T-helper 1 cell treated with Interleukin-12 subunit alpha and Interleukin-12 subunit beta and Interleukin-4 antibody, amounts not matched to agents 30 μg/mL and 1 μg/mL, for 36 hours (primary cell): ENCODE measurements around the gene EME1.
A peak's percentile ranks its signal among the peaks of the same experiment; 100 is the strongest.
"Not testable (repeated sequence)": the region's sequence is repeated elsewhere in the genome, so short reads cannot be mapped to it uniquely, and the experiment has no call there.

Experiments used
- H3K27ac Mint-ChIP-seq: one replicate; pipeline ENCODE4 v1.8.0; 2021; ENCODE audit warnings: mild to moderate bottlenecking, mixed read lengths
- H3K27me3 Mint-ChIP-seq: one replicate; pipeline ENCODE4 v1.8.0; 2021; ENCODE audit warnings: low read depth, mixed read lengths
- H3K36me3 Mint-ChIP-seq: one replicate; pipeline ENCODE4 v1.8.0; 2021; ENCODE audit warnings: low read depth, mixed read lengths
- H3K4me1 Mint-ChIP-seq: one replicate; pipeline ENCODE4 v1.8.0; 2021; ENCODE audit warnings: low read depth, mixed read lengths
- H3K4me3 Mint-ChIP-seq: one replicate; pipeline ENCODE4 v1.8.0; 2021; ENCODE audit warnings: mild to moderate bottlenecking, moderate library complexity, mixed read lengths
- H3K9me3 Mint-ChIP-seq: one replicate; pipeline ENCODE4 v1.8.0; 2021; ENCODE audit warnings: mixed read lengths

The EME1 gene

GRCh38 chr17:50372758-50373556 lies at the start of gene EME1, which contains the start of gene MRPL27:
Gene EME1 (plus strand): TSS chr17:50373229. CDS start chr17:50375209, 1,980 bp downstream.
Gene MRPL27 (minus strand): TSS chr17:50373184. CDS start chr17:50373170, 14 bp downstream.
- Mint-ChIP-seq H3K36me3 (peaks cover 29% of the 10 kb centered on the region), H3K9me3 (no peaks in the 10 kb centered on the region), H3K4me1 (peaks cover 21% of the 10 kb centered on the region), H3K27me3 (no peaks in the 10 kb centered on the region), H3K4me3 (peak within 1 kb of the TSS; percentile 92), H3K27ac (peak within 1 kb of the TSS; percentile 97)

GRCh38 chr17:50325906-50326305 lies 47.1 kb upstream of the EME1 start:
- H3K27ac Mint-ChIP-seq = no peak overlapping the region
- H3K4me3 Mint-ChIP-seq = no peak overlapping the region
- no peaks in the 10 kb centered on the region for H3K36me3 Mint-ChIP-seq
- H3K4me1 Mint-ChIP-seq = peaks cover 4% of the 10 kb centered on the region
- H3K9me3 Mint-ChIP-seq = no peaks in the 10 kb centered on the region
- H3K27me3 Mint-ChIP-seq = no peaks in the 10 kb centered on the region

GRCh38 chr17:50326831-50327364 lies 46.1 kb upstream of the EME1 start:
- Mint-ChIP-seq H3K36me3 (no peaks in the 10 kb centered on the region), H3K27me3 (no peaks in the 10 kb centered on the region), H3K4me1 (peaks cover 4% of the 10 kb centered on the region), H3K9me3 (no peaks in the 10 kb centered on the region), H3K4me3 (no peak overlapping the region), H3K27ac (peak overlapping the region; percentile 12)

- Mint-ChIP-seq H3K4me1 (peaks cover 13% of the 10 kb centered on the region), H3K36me3 (no peaks in the 10 kb centered on the region), H3K4me3 (no peak overlapping the region), H3K27ac (no peak overlapping the region), H3K9me3 (no peaks in the 10 kb centered on the region), H3K27me3 (peaks cover 2% of the 10 kb centered on the region)
Observed at GRCh38 chr17:50328363-50329325, 44.4 kb upstream of the EME1 start.

- peaks cover 5% of the 10 kb centered on the region for H3K27me3 Mint-ChIP-seq
- H3K4me1 Mint-ChIP-seq = peaks cover 16% of the 10 kb centered on the region
- no peaks in the 10 kb centered on the region for H3K36me3 Mint-ChIP-seq
- H3K4me3 Mint-ChIP-seq = no peak overlapping the region
- H3K9me3 Mint-ChIP-seq = no peaks in the 10 kb centered on the region
- H3K27ac Mint-ChIP-seq = no peak overlapping the region
Observed at GRCh38 chr17:50329716-50330115, 43.3 kb upstream of the EME1 start.

GRCh38 chr17:50330151-50330775 lies 42.8 kb upstream of the EME1 start:
- Mint-ChIP-seq H3K27ac (no peak overlapping the region), H3K9me3 (no peaks in the 10 kb centered on the region), H3K27me3 (peaks cover 5% of the 10 kb centered on the region), H3K4me1 (peaks cover 16% of the 10 kb centered on the region), H3K4me3 (no peak overlapping the region), H3K36me3 (no peaks in the 10 kb centered on the region)

- Mint-ChIP-seq H3K4me3 (no peak overlapping the region), H3K36me3 (no peaks in the 10 kb centered on the region), H3K4me1 (peaks cover 16% of the 10 kb centered on the region), H3K27me3 (peaks cover 5% of the 10 kb centered on the region), H3K27ac (no peak overlapping the region), H3K9me3 (no peaks in the 10 kb centered on the region)
Observed at GRCh38 chr17:50331085-50331791, 41.8 kb upstream of the EME1 start.

- H3K36me3 Mint-ChIP-seq = no peaks in the 10 kb centered on the region
- no peak overlapping the region for H3K27ac Mint-ChIP-seq
- peaks cover 12% of the 10 kb centered on the region for H3K4me1 Mint-ChIP-seq
- no peaks in the 10 kb centered on the region for H3K9me3 Mint-ChIP-seq
- peaks cover 5% of the 10 kb centered on the region for H3K27me3 Mint-ChIP-seq
- no peak overlapping the region for H3K4me3 Mint-ChIP-seq
Observed at GRCh38 chr17:50332196-50332595, 40.8 kb upstream of the EME1 start.

GRCh38 chr17:50333291-50334057 lies 39.6 kb upstream of the EME1 start:
- peaks cover 12% of the 10 kb centered on the region for H3K4me1 Mint-ChIP-seq
- H3K9me3 Mint-ChIP-seq, H3K27ac Mint-ChIP-seq, H3K36me3 Mint-ChIP-seq, H3K27me3 Mint-ChIP-seq: not testable (repeated sequence)
- H3K4me3 Mint-ChIP-seq = peak overlapping the region; percentile 26

- peaks cover 5% of the 10 kb centered on the region for H3K27me3 Mint-ChIP-seq
- H3K9me3 Mint-ChIP-seq = peaks cover 12% of the 10 kb centered on the region
- no peak overlapping the region for H3K27ac Mint-ChIP-seq
- H3K4me3 Mint-ChIP-seq = no peak overlapping the region
- peaks cover 6% of the 10 kb centered on the region for H3K4me1 Mint-ChIP-seq
- peaks cover 2% of the 10 kb centered on the region for H3K36me3 Mint-ChIP-seq
Observed at GRCh38 chr17:50337956-50338355, 35.1 kb upstream of the EME1 start.

GRCh38 chr17:50338645-50339044 lies 34.4 kb upstream of the EME1 start:
- Mint-ChIP-seq H3K27ac (no peak overlapping the region), H3K27me3 (peaks cover 3% of the 10 kb centered on the region), H3K36me3 (peaks cover 2% of the 10 kb centered on the region), H3K9me3 (peaks cover 12% of the 10 kb centered on the region), H3K4me1 (peaks cover 3% of the 10 kb centered on the region), H3K4me3 (no peak overlapping the region)

GRCh38 chr17:50339381-50339780 lies 33.6 kb upstream of the EME1 start:
- Mint-ChIP-seq H3K9me3 (peaks cover 12% of the 10 kb centered on the region), H3K4me1 (no peaks in the 10 kb centered on the region), H3K36me3 (peaks cover 2% of the 10 kb centered on the region)

GRCh38 chr17:50344731-50345365 lies 28.2 kb upstream of the EME1 start:
- Mint-ChIP-seq H3K9me3 (no peaks in the 10 kb centered on the region), H3K36me3 (no peaks in the 10 kb centered on the region), H3K27ac (peak overlapping the region; percentile 57), H3K4me3 (peak overlapping the region; percentile 61), H3K27me3 (no peaks in the 10 kb centered on the region), H3K4me1 (peaks cover 27% of the 10 kb centered on the region)

More at GRCh38 chr17:50339381-50339780, 33.6 kb upstream of the EME1 start:
- no peak overlapping the region for H3K4me3 Mint-ChIP-seq
- no peak overlapping the region for H3K27ac Mint-ChIP-seq
- H3K27me3 Mint-ChIP-seq = no peaks in the 10 kb centered on the region
